Dedifferentiated amniotic fluid mesenchymal stem cell (primary cell): ENCODE data around the gene SEMA6A.

Experiments
- DNase-seq: peaks from one replicate; pipeline ENCODE4 v3.0.0-alpha.2; 2016; ENCODE audit errors: extremely low spot score

The SEMA6A gene

DNA sequence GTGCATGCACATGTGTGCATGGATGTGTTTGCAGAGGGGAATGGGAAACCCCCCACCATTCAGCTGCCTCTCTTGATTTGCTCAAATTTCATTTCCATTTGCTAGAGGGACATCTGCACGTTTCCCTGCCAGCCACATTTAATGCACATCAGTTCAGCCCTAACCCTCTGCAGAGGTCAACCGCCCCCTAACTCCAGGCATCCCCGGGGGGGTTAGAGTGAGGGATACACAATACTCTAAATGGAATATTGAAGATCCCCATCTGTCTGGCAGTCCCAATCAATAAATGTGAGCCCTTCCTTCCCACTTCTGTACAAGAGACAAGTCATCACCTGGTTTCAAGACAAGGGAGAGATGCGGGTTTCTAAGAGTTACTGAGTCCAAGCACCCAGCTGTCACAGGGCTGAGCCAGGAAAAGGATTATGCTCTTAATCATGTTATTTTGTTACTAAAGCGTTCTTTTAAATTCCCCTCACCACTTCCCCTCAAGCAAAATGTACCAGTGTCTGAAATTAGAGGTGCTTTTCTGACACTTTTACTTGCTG lies 134.1 kb downstream of the SEMA6A start:
- no peak for DNase-seq

DNA sequence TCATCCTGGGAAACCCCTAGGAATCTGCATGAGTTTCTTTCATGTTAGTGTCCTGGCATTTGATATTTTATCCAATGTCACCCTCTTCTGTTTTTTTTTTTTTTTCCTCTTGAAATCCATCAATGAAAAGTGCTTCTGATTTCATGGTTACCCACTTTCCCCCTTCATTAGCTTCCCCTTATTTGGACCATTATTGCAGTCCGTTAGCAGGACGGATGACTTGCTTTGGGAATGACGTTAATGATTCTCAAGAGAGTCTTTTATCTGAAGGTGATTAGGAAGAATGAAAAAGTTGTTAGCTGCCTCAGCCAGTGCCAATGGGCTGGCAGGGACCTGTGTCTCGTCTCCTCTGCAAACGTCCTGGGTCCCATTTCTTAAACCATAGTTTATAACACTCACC lies 134.7 kb downstream of the SEMA6A start:
- no peak for DNase-seq

DNA sequence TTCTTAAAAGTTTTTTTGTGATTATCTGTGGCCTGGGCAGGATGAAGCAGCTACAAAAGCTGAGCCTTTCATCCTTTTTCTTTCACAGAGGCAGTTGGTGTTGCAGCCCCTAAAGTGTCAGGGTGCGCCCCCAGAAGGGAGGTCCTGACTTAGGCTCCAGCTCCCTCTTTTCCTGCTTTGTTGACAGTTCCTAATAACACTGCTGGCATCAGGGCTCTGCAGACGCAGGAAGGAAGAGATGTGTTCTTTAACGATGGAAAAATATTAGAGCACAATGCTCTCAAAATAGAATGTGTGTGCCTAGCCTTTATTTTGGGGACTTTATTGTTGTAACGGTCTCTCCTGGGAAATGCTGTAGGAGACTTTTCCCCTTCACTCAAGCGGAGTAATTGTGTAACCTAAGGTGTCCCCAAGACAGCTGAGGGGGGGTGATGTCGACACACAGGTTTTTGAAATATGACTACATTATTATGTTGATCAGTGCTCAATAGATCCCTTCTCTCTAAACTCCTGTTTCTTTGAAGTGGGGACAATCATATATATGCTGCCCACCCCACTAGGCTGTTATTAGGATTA lies 135.6 kb downstream of the SEMA6A start:
- no peak for DNase-seq

DNA sequence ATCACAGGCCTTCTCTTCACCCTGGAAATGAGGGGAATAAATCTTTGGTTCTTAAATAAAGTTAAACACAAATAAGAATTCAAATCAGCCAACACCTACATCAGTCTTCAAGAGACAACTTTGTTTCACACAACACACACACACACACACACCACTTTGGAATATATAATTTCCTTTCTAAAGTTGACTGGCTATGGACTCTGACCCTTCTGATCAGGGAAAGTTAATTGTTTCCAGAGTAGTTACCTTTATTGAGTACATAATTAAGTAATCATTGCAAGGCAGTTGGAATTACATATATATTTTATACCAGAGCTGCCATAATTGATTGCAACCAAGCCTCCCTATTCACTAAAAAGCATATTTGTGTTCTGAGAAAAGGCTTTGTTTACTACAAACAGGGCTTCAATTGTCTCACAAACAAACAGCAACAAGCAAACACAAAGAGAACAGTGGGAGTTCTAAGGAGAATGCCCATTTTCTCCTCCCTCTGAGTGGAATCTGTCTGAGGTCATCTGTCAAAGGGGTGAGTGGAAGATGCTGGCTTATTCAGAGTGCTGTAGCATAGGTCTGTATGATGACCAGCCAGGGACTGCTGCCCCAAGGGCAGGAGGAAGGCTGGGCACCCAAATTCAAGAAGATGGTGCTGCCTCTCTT lies 136.6 kb downstream of the SEMA6A start:
- DNase-seq: no peak

DNA sequence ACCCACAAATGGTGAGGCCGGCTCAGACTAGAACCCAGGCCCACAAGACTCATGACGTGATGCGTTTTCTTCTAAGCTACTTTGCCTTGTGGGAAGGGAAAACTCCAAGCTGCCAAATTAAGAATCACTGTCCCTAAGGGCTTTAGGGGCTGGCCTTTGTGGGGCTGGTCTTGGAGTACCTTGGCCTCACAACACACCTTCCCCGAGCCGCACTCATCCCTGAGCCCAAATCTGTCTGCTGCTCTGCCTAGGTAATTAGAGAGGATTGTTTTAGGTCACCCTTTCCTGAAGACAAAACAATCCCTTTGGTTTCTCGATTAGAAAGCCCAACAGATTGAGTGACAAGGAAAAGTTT lies 137.3 kb downstream of the SEMA6A start:
- DNase-seq: no peak

DNA sequence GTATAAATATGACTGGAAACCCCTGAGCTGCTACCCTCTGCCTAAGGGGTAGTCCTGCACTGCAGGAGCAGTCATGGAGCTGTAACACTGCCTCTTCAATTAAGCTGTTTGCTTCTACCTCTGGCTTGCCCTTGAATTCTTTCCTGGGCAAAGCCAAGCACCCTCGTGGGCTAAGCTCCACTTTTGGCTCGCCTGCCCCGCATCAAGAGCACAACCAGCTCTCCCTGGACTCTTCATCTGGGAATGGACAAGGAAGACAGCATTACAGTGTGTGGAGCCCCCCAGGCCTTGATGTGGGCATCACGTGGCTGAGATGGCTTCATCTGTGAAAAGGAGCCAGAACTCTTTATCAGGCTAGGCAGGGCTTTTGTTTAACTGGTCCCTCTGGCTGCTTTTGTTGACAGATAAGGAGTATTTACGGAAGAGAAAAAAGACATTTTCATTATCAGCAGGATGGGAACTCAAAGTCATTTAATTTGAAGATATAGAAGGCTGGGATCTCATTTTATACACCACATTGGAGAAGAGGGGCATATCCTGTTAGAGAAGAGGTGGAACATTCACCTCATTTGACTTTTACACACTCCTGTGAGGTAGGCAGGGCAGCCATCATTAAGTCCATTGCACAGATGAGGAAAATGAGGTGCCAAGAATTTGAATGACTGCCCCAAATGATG lies 137.8 kb downstream of the SEMA6A start:
- DNase-seq: no peak

DNA sequence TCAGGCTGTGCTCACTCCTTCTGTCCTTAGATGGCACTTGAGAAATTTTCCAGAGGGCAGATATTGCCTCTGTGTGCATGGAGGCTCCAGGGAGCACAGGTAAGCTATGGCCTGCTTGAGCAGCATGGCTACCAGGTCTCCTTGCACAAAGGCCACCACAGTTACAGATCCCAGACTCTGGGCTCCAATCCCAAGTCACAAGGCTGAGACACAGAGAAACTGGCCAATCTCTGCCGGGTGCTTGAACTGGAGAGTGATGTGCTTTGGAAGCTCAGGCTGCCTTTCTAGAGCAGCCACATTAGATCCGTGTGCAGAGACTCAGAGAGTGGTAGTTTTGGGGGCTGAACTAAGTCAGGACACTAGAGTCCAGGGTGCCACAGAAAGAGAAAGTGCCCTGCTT lies 145.7 kb downstream of the SEMA6A start:
- DNase-seq: no peak

DNA sequence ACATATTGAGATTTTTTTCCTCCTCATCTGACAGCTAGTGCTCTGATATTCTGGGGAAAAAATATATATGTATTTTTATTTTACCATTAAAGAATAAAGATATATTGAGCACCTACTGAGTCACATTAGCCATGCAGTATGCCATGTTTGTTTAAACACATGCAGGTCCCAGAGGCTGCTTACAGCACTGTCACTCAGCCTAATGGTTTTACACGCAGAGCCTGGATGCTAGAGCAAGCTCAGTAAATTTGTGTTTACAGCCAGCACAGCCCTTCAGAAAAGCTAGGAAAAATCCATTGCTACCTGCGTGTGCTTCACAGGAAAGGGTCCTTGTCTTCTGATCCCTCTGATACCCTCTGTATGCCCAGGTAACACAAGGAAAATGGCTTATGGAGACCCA lies 146.2 kb downstream of the SEMA6A start:
- no peak for DNase-seq

DNA sequence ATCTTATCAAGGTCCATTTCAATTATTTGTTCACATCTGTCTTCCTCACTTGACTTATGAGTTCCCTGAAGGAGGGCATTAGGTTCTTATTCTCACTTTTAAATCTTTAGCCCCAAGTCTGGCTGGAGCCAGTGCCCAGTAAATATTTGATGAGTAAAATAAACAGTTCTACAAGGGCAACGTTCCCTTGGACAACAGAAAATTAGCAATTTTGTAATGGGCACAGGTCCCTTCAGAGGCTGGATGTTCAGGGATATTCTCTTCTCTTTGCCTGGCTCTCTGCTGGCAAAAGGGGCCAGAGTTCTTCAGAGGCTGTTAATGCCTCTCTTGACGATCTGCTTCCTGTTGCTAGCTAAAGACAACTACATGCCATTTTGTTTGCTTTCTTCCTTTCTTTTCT lies 149.7 kb downstream of the SEMA6A start:
- no peak for DNase-seq

DNA sequence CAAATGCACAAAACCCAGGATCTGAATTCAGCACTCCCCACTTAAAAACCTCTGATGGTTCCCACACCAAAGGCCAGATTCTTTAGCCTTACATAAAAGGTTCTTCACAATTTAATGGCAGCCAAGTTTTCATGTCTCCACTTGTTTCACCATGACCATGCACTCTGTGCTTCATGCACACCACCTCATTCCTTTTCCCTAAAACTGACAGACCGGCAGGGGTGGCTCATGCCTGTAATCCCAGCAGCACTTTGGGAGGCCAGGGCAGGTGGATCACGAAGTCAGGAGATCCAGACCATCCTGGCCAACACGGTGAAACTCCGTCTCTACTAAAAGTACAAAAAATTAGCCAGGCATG lies 150.4 kb downstream of the SEMA6A start:
- DNase-seq: no peak

DNA sequence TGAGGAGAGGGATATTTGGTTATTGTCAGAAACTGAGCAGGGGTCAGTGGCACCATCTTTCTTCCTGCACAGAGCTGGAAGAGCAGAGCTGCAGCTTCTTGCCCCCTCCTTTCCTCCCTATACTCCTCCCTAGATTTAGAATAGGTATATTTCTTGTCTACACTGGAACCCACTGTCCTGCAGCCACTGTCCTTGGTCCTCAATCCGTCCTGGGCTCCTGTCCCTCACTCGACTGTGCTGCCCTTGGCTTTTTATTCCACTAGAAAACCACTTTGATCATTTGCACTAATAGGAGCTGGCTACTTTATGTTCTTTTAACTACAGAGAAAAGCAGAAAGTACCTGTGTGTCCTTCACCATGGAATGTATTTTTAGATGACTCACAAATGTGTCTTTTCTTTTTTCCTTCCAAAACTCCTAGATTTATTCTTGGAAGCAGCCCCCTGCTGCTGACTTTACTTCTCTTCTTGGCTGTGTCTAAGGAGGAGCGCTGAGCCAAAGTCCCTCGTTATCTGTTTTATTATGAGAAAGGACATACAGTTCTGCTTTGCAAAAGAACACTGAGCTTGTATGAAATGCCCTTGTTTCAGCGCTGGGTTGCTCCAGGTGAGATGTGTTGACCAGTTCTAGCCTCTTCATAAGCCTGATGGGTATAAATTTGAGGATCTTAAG lies 150.9 kb downstream of the SEMA6A start:
- DNase-seq: no peak

DNA sequence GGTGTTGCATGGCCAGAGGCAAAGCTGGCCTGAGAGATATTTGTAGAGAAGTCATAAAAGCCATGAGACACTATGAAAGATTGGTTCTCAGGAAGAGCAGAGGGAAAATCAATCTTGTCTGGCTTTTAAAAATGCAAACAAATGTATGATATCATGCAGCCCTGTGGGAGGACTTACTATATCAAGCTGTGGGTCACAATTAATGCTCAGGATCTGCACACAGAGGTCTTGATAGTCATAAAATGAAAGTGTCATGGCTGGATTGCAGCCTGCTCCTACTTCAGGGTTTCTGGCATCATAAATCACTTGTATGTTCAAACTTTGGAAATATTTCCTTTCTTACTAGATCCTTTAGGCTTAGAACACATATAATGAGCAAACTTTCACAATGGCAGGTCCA lies 151.5 kb downstream of the SEMA6A start:
- DNase-seq: no peak

DNA sequence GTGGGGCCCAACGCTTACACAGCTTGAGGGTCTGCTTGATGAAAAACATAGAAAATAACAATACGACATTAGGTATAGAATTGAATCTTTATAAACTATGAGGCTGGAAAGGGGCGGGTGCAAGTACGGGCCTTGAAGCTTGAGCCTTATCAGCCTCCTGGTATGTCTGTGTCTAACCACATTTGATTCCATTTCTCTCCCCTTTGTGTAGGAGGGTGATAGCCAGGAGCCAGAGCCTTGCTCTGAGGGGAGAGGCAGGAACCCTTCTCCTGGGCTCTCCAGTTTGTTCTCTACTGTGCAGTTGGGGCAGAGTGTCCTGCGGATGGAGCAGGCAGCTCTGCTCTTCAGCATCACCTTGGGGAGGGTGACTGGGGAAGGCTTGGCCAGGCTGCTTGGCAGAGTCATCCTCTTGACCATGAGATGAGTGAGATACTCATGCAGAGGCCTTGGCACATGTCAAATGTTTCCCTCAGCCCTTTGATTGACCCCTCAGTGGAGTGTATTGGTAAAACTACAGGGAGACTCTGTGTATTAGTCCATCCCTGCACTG lies 153.5 kb downstream of the SEMA6A start:
- DNase-seq: no peak

DNA sequence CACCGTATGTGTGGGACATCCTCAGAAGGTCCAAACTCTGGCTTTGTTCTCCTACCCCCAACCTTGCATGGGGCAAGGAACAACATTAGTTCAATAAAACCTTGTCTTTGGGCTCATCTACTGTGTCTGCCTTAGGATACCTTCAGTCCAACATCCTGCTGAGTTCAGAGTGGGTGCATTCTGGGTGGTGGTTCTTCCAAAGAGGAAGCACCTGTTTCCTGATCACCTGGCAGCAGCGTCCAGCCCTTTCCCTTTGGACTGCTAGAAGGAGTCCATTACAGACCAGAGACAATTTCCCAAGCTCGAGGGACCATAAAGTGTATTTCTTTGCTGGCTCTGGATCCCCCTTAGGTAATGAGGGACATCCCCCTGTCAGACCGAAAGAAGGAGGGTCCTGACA lies 154.1 kb downstream of the SEMA6A start:
- no peak for DNase-seq

DNA sequence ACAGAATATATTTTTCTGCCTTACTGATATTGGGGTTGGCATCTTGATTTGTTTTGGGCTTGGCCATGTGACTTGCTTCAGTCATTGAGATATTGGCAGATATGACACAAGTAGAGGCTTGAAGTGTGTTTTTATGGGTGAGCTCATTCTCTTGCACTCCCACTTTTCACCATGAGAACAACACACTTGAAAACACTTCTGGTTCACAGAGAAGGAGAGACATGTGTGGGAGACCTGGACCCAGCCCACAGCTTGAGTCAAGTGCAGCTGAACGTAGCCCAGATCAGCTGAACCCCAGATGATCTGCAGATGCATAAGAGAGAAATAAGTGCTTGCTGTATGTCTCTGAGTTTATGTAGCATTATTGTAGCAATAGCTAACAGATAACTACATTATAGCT lies 155.4 kb downstream of the SEMA6A start:
- DNase-seq: no peak

DNA sequence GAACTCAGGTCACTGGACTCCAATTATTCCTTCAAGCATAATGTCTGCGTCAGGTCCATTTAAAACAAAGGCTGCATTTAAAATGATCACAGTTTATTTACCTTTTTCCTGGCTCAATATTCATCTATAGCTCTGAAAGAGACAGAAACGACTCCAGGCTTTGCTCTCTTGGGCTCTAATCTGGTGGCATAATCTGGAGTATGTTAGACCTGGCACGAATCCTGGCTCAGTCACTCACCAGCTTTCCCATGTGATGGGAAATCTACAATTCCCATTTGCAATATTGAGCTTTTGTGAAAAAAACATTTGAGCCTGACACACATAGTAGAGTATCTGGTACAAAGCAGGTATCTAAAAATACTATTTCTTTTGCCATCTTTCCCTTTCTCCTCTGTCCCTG lies 155.8 kb downstream of the SEMA6A start:
- DNase-seq: no peak

DNA sequence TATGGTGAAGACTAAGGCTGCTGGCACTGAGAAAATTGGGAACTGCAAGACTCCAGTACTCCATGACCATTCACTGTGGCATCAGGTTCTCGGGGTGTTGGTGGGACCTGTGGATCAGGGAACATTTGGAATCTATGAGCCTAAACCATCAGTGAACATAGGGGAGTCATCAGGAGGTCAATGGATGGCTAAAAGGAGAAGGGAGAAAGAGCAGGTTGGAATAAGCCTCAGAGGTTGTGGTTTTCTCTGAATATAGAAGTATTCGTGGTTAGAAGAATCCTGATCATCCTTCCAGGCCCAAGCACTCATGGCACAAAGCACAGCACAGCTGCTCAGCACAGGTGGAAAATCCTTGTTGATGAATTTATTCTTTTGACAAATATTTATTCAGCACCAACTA lies 156.6 kb downstream of the SEMA6A start:
- no peak for DNase-seq

DNA sequence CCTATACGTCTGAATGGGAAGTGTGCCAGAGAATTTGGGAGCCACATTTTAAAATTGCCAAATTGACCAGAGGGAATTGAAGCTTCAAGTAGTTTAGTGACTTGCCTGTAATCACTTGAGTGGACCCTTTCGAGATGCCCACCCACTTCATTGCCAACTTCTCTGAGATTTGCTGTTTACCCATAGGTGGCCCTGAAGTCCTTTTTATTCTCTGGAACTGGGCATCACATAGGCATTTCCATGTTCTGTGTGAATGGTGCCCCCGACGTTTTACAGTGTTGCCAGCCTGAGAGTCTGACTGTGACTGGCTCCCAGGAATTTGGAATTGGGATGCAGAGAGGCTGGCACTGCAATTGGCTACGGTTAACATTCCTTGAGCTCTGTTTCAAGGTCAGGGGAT lies 158.6 kb downstream of the SEMA6A start:
- DNase-seq: no peak

DNA sequence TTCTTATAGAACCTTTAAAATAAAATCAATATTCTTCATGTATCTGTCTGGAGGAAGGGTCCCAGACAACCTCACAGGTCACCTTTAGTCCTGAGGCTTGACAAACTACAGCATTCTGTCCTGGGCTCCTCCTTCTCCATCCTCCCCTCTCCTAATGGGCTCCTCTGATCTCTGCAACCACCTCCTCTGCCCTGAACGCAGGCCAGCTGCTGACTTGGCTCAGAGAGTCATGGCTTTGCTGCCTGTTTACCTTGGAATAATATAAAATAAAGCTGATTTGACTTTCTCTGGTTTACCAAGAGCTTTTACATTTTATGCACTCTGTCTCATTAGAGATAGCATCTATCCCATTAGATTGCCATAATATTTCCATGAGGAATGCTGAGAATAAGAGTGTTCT lies 159.4 kb downstream of the SEMA6A start:
- no peak for DNase-seq

DNA sequence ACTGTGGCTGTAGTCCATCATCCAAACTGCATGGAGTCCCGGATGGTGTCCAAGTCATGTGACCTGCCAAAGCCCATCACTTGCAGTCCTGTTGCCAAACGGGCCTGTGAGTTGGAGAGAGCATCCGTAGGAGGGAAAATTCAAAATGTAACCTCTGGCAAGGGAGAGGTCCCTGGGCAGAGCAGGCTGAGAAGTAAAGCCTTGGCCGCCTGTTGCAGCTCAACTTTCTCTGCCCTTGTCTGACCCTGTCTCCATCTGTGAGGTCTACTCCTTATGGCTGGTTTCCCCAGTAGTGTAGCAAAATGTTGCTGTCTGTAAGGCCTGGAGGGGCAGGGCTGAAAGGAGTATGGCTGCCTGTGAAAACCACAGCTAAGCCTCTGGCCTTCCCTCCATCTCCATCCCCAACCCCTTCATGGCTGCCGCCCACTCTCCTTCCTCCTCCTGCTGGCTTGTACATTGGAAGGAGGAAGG lies 163.5 kb downstream of the SEMA6A start:
- DNase-seq: no peak

DNA sequence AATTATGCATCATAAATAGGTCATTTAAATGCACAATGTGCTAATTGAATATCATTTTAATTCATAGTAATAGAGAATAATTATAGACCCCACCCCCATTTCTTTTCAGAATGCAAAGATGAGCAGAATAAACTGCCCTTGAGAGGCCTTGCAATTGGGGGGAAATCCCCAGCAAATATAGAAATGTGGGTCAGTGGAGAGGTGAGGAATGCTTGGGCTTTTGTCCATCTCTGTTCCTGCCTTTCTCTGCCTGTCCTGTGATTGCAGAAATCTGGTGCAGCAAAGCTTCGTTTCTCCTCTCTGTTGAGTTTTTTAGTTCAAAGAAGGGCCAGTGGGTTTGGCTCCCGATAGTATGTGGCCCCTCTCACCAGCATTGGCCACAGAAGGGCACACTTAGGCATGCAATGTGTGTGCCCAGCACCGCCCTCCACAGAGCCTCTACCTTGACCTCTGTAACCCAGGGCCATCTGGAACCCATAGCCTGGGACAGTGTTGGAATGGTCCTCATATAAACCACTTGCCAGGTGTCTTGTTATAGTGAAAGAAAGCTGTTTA lies 164.2 kb downstream of the SEMA6A start:
- no peak for DNase-seq
